ENCODE data around the gene CPB2.

CPB2 gene

GRCh38 chr13:46079770-46080169 is 25.1 kb downstream of the CPB2 start:
- Histone ChIP-seq H3K4me2 (ENCODE audit: insufficient read depth, low read length, poor library complexity, severe bottlenecking) (no peak overlapping the region), H4K8ac (ENCODE audit: low read depth, low read length) (no peak overlapping the region), H3K4me1 (ENCODE audit: control insufficient read depth in 2 of 2, insufficient read depth in 1 of 2, low read depth in 1 of 2, low read length in 2 of 2) (no peaks in the 10 kb centered on the region), H3K14ac (ENCODE audit: low read length) (no peak overlapping the region), H3K9ac (ENCODE audit: low read depth, low read length, poor library complexity) (no peak overlapping the region), H3K4me3 (ENCODE audit: low read length in 2 of 2) (no peak overlapping the region), H3K23ac (ENCODE audit: low read depth, low read length, poor library complexity) (no peak overlapping the region), H3K18ac (ENCODE audit: low read length) (no peak overlapping the region), H2BK15ac (ENCODE audit: low read length) (no peak overlapping the region), H2BK120ac (ENCODE audit: low read depth, low read length) (no peak overlapping the region), H3K27ac (replicated peaks; ENCODE audit: low read length) (no peak overlapping the region), H3K9me3 (replicated peaks in 1 of 2; ENCODE audit: control insufficient read depth in 2 of 2, insufficient read depth in 1 of 2, low read depth in 1 of 2, low read length in 2 of 2) (peaks cover 0 to 1% of the 10 kb centered on the region in 2 donors), H2BK5ac (ENCODE audit: low read length) (no peak overlapping the region), H3K4ac (ENCODE audit: low read length) (no peak overlapping the region), H2AFZ (ENCODE audit: low read length) (no peak overlapping the region), H2BK12ac (ENCODE audit: low read length) (no peak overlapping the region), H4K91ac (ENCODE audit: low read depth, low read length, poor library complexity) (no peak overlapping the region), H3K27me3 (ENCODE audit: control insufficient read depth in 3 of 3, insufficient read depth in 3 of 3, low read depth in 1 of 3, low read length in 3 of 3) (no peaks in the 10 kb centered on the region), H2AK5ac (ENCODE audit: low read depth, low read length) (no peak overlapping the region), H3K79me1 (ENCODE audit: low read depth, low read length) (no peaks in the 10 kb centered on the region), H3K36me3 (replicated peaks in 1 of 2; ENCODE audit: control insufficient read depth in 2 of 2, insufficient read depth in 2 of 2, low read length in 2 of 2) (no peaks in the 10 kb centered on the region)
- no peak for DNase-seq (ENCODE audit: low spot score)
- WGBS, 2 donors (ENCODE audit: extremely low coverage in 2 of 2, insufficient read length in 2 of 2, insufficient replicate concordance in 1 of 2): no CpG with 5 or more reads among the region's 2 CpGs

GRCh38 chr13:46077265-46077664 is 27.6 kb downstream of the CPB2 start:
- Histone ChIP-seq H3K4me1 (ENCODE audit: control insufficient read depth in 2 of 2, insufficient read depth in 1 of 2, low read depth in 1 of 2, low read length in 2 of 2) (no peaks in the 10 kb centered on the region), H2BK15ac (ENCODE audit: low read length) (no peak overlapping the region), H3K9ac (ENCODE audit: low read depth, low read length, poor library complexity) (no peak overlapping the region), H3K36me3 (replicated peaks in 1 of 2; ENCODE audit: control insufficient read depth in 2 of 2, insufficient read depth in 2 of 2, low read length in 2 of 2) (no peaks in the 10 kb centered on the region), H3K18ac (ENCODE audit: low read length) (no peak overlapping the region), H2AK5ac (ENCODE audit: low read depth, low read length) (no peak overlapping the region), H2BK5ac (ENCODE audit: low read length) (no peak overlapping the region), H3K23ac (ENCODE audit: low read depth, low read length, poor library complexity) (no peak overlapping the region), H3K27ac (replicated peaks; ENCODE audit: low read length) (no peak overlapping the region), H3K27me3 (ENCODE audit: control insufficient read depth in 3 of 3, insufficient read depth in 3 of 3, low read depth in 1 of 3, low read length in 3 of 3) (no peaks in the 10 kb centered on the region), H3K4ac (ENCODE audit: low read length) (no peak overlapping the region), H2AFZ (ENCODE audit: low read length) (no peak overlapping the region), H4K8ac (ENCODE audit: low read depth, low read length) (no peak overlapping the region), H3K4me3 (ENCODE audit: low read length in 2 of 2) (no peak overlapping the region), H2BK12ac (ENCODE audit: low read length) (no peak overlapping the region), H2BK120ac (ENCODE audit: low read depth, low read length) (no peak overlapping the region), H4K91ac (ENCODE audit: low read depth, low read length, poor library complexity) (no peak overlapping the region), H3K14ac (ENCODE audit: low read length) (no peak overlapping the region), H3K4me2 (ENCODE audit: insufficient read depth, low read length, poor library complexity, severe bottlenecking) (no peak overlapping the region), H3K9me3 (replicated peaks in 1 of 2; ENCODE audit: control insufficient read depth in 2 of 2, insufficient read depth in 1 of 2, low read depth in 1 of 2, low read length in 2 of 2) (peaks cover 2 to 4% of the 10 kb centered on the region in 2 donors), H3K79me1 (ENCODE audit: low read depth, low read length) (no peaks in the 10 kb centered on the region)
- no peak for DNase-seq (ENCODE audit: low spot score)
- no CpG with 5 or more reads among the region's 1 CpG for WGBS, 2 donors (ENCODE audit: extremely low coverage in 2 of 2, insufficient read length in 2 of 2, insufficient replicate concordance in 1 of 2)

GRCh38 chr13:46076827-46077226 is 28.0 kb downstream of the CPB2 start:
- DNase-seq (ENCODE audit: low spot score): no peak
- no peaks in the 10 kb centered on the region for H3K79me1 ChIP-seq (ENCODE audit: low read depth, low read length)
- no peak overlapping the region for H3K18ac ChIP-seq (ENCODE audit: low read length)
- no peak overlapping the region for H3K14ac ChIP-seq (ENCODE audit: low read length)
- H3K27ac ChIP-seq (replicated peaks; ENCODE audit: low read length): no peak overlapping the region
- H2BK15ac ChIP-seq (ENCODE audit: low read length): no peak overlapping the region
- no peaks in the 10 kb centered on the region for H3K36me3 ChIP-seq (replicated peaks in 1 of 2; ENCODE audit: control insufficient read depth in 2 of 2, insufficient read depth in 2 of 2, low read length in 2 of 2)
- peaks cover 2 to 4% of the 10 kb centered on the region in 2 donors for H3K9me3 ChIP-seq (replicated peaks in 1 of 2; ENCODE audit: control insufficient read depth in 2 of 2, insufficient read depth in 1 of 2, low read depth in 1 of 2, low read length in 2 of 2)
- no peak overlapping the region for H2BK12ac ChIP-seq (ENCODE audit: low read length)
- H3K27me3 ChIP-seq (ENCODE audit: control insufficient read depth in 3 of 3, insufficient read depth in 3 of 3, low read depth in 1 of 3, low read length in 3 of 3): no peaks in the 10 kb centered on the region
- H2BK5ac ChIP-seq (ENCODE audit: low read length): no peak overlapping the region
- H2AFZ ChIP-seq (ENCODE audit: low read length): no peak overlapping the region
- no peak overlapping the region for H3K4me2 ChIP-seq (ENCODE audit: insufficient read depth, low read length, poor library complexity, severe bottlenecking)
- no peak overlapping the region for H2BK120ac ChIP-seq (ENCODE audit: low read depth, low read length)
- no peak overlapping the region for H3K23ac ChIP-seq (ENCODE audit: low read depth, low read length, poor library complexity)
- no peak overlapping the region for H2AK5ac ChIP-seq (ENCODE audit: low read depth, low read length)
- H3K4me3 ChIP-seq (ENCODE audit: low read length in 2 of 2): no peak overlapping the region
- H4K91ac ChIP-seq (ENCODE audit: low read depth, low read length, poor library complexity): no peak overlapping the region
- WGBS, 2 donors (ENCODE audit: extremely low coverage in 2 of 2, insufficient read length in 2 of 2, insufficient replicate concordance in 1 of 2): no CpG with 5 or more reads among the region's 3 CpGs
- no peak overlapping the region for H3K4ac ChIP-seq (ENCODE audit: low read length)
- H3K9ac ChIP-seq (ENCODE audit: low read depth, low read length, poor library complexity): no peak overlapping the region
- H3K4me1 ChIP-seq (ENCODE audit: control insufficient read depth in 2 of 2, insufficient read depth in 1 of 2, low read depth in 1 of 2, low read length in 2 of 2): no peaks in the 10 kb centered on the region
- H4K8ac ChIP-seq (ENCODE audit: low read depth, low read length): no peak overlapping the region

GRCh38 chr13:46075811-46076210 is 29.0 kb downstream of the CPB2 start:
- no peaks in the 10 kb centered on the region for H3K79me1 ChIP-seq (ENCODE audit: low read depth, low read length)
- H3K23ac ChIP-seq (ENCODE audit: low read depth, low read length, poor library complexity): no peak overlapping the region
- H4K8ac ChIP-seq (ENCODE audit: low read depth, low read length): no peak overlapping the region
- no peak overlapping the region for H3K4me2 ChIP-seq (ENCODE audit: insufficient read depth, low read length, poor library complexity, severe bottlenecking)
- no peaks in the 10 kb centered on the region for H3K36me3 ChIP-seq (replicated peaks in 1 of 2; ENCODE audit: control insufficient read depth in 2 of 2, insufficient read depth in 2 of 2, low read length in 2 of 2)
- H3K14ac ChIP-seq (ENCODE audit: low read length): no peak overlapping the region
- no peak overlapping the region for H2BK15ac ChIP-seq (ENCODE audit: low read length)
- no peak overlapping the region for H3K4me3 ChIP-seq (ENCODE audit: low read length in 2 of 2)
- no peak overlapping the region for H2BK5ac ChIP-seq (ENCODE audit: low read length)
- no peaks in the 10 kb centered on the region for H3K27me3 ChIP-seq (ENCODE audit: control insufficient read depth in 3 of 3, insufficient read depth in 3 of 3, low read depth in 1 of 3, low read length in 3 of 3)
- no peak overlapping the region for H2AFZ ChIP-seq (ENCODE audit: low read length)
- no peaks in the 10 kb centered on the region for H3K4me1 ChIP-seq (ENCODE audit: control insufficient read depth in 2 of 2, insufficient read depth in 1 of 2, low read depth in 1 of 2, low read length in 2 of 2)
- H3K4ac ChIP-seq (ENCODE audit: low read length): no peak overlapping the region
- no peak overlapping the region for H2BK12ac ChIP-seq (ENCODE audit: low read length)
- no peak overlapping the region for H3K9ac ChIP-seq (ENCODE audit: low read depth, low read length, poor library complexity)
- H3K27ac ChIP-seq (replicated peaks; ENCODE audit: low read length): no peak overlapping the region
- no peak overlapping the region for H2BK120ac ChIP-seq (ENCODE audit: low read depth, low read length)
- peaks cover 2 to 4% of the 10 kb centered on the region in 2 donors for H3K9me3 ChIP-seq (replicated peaks in 1 of 2; ENCODE audit: control insufficient read depth in 2 of 2, insufficient read depth in 1 of 2, low read depth in 1 of 2, low read length in 2 of 2)
- no peak overlapping the region for H4K91ac ChIP-seq (ENCODE audit: low read depth, low read length, poor library complexity)
- no peak for DNase-seq (ENCODE audit: low spot score)
- no peak overlapping the region for H3K18ac ChIP-seq (ENCODE audit: low read length)
- WGBS, 2 donors (ENCODE audit: extremely low coverage in 2 of 2, insufficient read length in 2 of 2, insufficient replicate concordance in 1 of 2): no CpG with 5 or more reads among the region's 1 CpG
- H2AK5ac ChIP-seq (ENCODE audit: low read depth, low read length): no peak overlapping the region

Measured in neuronal stem cell (in vitro differentiated cells).